ENCODE data around the gene RESF1. TPM values are rescaled to one million over a fixed set of nuclear protein-coding genes. Genes with fewer than 3 reads are reported as not detected.

The RESF1 gene
- total and polyA plus RNA-seq, 2 of the 13 experiments (the other 11 are each of a cell fraction or from before 2014, with no cell fraction given), result 7.9 to 16.8 TPM

DNA sequence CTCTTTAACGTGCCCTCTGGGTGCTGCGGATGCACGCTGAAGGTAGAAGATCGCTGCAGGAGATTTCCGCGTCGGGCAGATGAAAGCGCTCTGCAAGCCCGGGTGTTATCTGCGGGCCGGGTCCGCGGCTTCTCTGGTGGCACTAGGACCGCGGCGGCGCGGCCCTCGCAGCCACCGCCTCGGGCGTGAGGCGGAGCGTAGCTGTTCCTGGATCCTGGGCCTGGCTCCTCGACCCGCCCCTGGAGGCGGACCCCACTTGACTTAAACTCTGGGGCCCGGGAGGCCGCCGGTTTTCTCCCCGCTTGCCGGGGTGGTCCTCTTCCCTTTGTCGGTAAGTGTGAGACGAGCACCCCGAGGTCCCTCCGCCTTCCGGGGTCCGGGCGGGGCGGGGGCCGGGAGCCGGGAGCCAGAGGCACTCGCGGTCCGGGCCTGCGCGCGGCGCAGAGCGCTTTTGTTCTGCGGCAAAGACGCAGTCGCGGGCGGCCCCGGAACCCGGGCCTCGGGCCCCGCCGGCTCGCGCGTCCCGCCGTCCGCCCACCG, at the start of gene RESF1 (continued):
- TF ChIP-seq, protein P1, sequence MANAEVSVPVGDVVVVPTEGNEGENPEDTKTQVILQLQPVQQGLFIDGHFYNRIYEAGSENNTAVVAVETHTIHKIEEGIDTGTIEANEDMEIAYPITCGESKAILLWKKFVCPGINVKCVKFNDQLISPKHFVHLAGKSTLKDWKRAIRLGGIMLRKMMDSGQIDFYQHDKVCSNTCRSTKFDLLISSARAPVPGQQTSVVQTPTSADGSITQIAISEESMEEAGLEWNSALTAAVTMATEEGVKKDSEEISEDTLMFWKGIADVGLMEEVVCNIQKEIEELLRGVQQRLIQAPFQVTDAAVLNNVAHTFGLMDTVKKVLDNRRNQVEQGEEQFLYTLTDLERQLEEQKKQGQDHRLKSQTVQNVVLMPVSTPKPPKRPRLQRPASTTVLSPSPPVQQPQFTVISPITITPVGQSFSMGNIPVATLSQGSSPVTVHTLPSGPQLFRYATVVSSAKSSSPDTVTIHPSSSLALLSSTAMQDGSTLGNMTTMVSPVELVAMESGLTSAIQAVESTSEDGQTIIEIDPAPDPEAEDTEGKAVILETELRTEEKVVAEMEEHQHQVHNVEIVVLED (CRISPR knock-in tag; IDR thresholded peaks at IDR 0.05; ENCODE audit: borderline replicate concordance), result peak; percentile 74
- TF ChIP-seq ZNF781 (CRISPR knock-in tag; IDR thresholded peaks at IDR 0.05; ENCODE audit: borderline replicate concordance, not compliant biosample characterization) (peak; percentile 65), ZFY (CRISPR knock-in tag; IDR thresholded peaks at IDR 0.05) (peak; percentile 89), ZNF253 (CRISPR knock-in tag; IDR thresholded peaks at IDR 0.05; ENCODE audit: borderline replicate concordance) (no peak), ARNT (IDR thresholded peaks at IDR 0.05) (no peak), ZNF747 (CRISPR knock-in tag; IDR thresholded peaks at IDR 0.05; ENCODE audit: borderline replicate concordance) (no peak), JUNB (CRISPR knock-in tag; IDR thresholded peaks at IDR 0.05; ENCODE audit: borderline replicate concordance) (no peak)
- TF ChIP-seq, protein P2, sequence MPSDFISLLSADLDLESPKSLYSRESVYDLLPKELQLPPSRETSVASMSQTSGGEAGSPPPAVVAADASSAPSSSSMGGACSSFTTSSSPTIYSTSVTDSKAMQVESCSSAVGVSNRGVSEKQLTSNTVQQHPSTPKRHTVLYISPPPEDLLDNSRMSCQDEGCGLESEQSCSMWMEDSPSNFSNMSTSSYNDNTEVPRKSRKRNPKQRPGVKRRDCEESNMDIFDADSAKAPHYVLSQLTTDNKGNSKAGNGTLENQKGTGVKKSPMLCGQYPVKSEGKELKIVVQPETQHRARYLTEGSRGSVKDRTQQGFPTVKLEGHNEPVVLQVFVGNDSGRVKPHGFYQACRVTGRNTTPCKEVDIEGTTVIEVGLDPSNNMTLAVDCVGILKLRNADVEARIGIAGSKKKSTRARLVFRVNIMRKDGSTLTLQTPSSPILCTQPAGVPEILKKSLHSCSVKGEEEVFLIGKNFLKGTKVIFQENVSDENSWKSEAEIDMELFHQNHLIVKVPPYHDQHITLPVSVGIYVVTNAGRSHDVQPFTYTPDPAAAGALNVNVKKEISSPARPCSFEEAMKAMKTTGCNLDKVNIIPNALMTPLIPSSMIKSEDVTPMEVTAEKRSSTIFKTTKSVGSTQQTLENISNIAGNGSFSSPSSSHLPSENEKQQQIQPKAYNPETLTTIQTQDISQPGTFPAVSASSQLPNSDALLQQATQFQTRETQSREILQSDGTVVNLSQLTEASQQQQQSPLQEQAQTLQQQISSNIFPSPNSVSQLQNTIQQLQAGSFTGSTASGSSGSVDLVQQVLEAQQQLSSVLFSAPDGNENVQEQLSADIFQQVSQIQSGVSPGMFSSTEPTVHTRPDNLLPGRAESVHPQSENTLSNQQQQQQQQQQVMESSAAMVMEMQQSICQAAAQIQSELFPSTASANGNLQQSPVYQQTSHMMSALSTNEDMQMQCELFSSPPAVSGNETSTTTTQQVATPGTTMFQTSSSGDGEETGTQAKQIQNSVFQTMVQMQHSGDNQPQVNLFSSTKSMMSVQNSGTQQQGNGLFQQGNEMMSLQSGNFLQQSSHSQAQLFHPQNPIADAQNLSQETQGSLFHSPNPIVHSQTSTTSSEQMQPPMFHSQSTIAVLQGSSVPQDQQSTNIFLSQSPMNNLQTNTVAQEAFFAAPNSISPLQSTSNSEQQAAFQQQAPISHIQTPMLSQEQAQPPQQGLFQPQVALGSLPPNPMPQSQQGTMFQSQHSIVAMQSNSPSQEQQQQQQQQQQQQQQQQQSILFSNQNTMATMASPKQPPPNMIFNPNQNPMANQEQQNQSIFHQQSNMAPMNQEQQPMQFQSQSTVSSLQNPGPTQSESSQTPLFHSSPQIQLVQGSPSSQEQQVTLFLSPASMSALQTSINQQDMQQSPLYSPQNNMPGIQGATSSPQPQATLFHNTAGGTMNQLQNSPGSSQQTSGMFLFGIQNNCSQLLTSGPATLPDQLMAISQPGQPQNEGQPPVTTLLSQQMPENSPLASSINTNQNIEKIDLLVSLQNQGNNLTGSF (CRISPR knock-in tag; IDR thresholded peaks at IDR 0.05), result no peak
- TF ChIP-seq, protein P3, sequence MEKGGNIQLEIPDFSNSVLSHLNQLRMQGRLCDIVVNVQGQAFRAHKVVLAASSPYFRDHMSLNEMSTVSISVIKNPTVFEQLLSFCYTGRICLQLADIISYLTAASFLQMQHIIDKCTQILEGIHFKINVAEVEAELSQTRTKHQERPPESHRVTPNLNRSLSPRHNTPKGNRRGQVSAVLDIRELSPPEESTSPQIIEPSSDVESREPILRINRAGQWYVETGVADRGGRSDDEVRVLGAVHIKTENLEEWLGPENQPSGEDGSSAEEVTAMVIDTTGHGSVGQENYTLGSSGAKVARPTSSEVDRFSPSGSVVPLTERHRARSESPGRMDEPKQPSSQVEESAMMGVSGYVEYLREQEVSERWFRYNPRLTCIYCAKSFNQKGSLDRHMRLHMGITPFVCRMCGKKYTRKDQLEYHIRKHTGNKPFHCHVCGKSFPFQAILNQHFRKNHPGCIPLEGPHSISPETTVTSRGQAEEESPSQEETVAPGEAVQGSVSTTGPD (CRISPR knock-in tag; IDR thresholded peaks at IDR 0.05), result no peak
- TF ChIP-seq, protein P4, sequence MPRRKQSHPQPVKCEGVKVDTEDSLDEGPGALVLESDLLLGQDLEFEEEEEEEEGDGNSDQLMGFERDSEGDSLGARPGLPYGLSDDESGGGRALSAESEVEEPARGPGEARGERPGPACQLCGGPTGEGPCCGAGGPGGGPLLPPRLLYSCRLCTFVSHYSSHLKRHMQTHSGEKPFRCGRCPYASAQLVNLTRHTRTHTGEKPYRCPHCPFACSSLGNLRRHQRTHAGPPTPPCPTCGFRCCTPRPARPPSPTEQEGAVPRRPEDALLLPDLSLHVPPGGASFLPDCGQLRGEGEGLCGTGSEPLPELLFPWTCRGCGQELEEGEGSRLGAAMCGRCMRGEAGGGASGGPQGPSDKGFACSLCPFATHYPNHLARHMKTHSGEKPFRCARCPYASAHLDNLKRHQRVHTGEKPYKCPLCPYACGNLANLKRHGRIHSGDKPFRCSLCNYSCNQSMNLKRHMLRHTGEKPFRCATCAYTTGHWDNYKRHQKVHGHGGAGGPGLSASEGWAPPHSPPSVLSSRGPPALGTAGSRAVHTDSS (CRISPR knock-in tag; conservative IDR thresholded peaks at IDR 0.05), result no peak
- TF ChIP-seq, protein P5, sequence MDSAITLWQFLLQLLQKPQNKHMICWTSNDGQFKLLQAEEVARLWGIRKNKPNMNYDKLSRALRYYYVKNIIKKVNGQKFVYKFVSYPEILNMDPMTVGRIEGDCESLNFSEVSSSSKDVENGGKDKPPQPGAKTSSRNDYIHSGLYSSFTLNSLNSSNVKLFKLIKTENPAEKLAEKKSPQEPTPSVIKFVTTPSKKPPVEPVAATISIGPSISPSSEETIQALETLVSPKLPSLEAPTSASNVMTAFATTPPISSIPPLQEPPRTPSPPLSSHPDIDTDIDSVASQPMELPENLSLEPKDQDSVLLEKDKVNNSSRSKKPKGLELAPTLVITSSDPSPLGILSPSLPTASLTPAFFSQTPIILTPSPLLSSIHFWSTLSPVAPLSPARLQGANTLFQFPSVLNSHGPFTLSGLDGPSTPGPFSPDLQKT (CRISPR knock-in tag; IDR thresholded peaks at IDR 0.05; ENCODE audit: borderline replicate concordance), result no peak
- TF ChIP-seq, protein P6, sequence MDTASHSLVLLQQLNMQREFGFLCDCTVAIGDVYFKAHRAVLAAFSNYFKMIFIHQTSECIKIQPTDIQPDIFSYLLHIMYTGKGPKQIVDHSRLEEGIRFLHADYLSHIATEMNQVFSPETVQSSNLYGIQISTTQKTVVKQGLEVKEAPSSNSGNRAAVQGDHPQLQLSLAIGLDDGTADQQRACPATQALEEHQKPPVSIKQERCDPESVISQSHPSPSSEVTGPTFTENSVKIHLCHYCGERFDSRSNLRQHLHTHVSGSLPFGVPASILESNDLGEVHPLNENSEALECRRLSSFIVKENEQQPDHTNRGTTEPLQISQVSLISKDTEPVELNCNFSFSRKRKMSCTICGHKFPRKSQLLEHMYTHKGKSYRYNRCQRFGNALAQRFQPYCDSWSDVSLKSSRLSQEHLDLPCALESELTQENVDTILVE (CRISPR knock-in tag; IDR thresholded peaks at IDR 0.05), result peak; percentile 62
- TF ChIP-seq, protein P7, sequence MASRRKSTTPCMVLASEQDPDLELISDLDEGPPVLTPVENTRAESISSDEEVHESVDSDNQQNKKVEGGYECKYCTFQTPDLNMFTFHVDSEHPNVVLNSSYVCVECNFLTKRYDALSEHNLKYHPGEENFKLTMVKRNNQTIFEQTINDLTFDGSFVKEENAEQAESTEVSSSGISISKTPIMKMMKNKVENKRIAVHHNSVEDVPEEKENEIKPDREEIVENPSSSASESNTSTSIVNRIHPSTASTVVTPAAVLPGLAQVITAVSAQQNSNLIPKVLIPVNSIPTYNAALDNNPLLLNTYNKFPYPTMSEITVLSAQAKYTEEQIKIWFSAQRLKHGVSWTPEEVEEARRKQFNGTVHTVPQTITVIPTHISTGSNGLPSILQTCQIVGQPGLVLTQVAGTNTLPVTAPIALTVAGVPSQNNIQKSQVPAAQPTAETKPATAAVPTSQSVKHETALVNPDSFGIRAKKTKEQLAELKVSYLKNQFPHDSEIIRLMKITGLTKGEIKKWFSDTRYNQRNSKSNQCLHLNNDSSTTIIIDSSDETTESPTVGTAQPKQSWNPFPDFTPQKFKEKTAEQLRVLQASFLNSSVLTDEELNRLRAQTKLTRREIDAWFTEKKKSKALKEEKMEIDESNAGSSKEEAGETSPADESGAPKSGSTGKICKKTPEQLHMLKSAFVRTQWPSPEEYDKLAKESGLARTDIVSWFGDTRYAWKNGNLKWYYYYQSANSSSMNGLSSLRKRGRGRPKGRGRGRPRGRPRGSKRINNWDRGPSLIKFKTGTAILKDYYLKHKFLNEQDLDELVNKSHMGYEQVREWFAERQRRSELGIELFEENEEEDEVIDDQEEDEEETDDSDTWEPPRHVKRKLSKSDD (CRISPR knock-in tag; IDR thresholded peaks at IDR 0.05; ENCODE audit: low read depth), result no peak
